GM21515 (cell line): ENCODE measurements around the gene TMEM204.
"Not testable (repeated sequence)": the region's sequence is repeated elsewhere in the genome, so short reads cannot be mapped to it uniquely, and the experiment has no call there.

Experiments used
- ATAC-seq: cut with Tn5 transposase; IDR thresholded peaks from one replicate; pipeline ENCODE4 v1.9.1; 2021; ENCODE audit not compliant: unreplicated experiment

The TMEM204 gene

GRCh38 chr16:1590366-1590765 lies 56.9 kb downstream of the TMEM204 start:
- no peak for ATAC-seq

DNA sequence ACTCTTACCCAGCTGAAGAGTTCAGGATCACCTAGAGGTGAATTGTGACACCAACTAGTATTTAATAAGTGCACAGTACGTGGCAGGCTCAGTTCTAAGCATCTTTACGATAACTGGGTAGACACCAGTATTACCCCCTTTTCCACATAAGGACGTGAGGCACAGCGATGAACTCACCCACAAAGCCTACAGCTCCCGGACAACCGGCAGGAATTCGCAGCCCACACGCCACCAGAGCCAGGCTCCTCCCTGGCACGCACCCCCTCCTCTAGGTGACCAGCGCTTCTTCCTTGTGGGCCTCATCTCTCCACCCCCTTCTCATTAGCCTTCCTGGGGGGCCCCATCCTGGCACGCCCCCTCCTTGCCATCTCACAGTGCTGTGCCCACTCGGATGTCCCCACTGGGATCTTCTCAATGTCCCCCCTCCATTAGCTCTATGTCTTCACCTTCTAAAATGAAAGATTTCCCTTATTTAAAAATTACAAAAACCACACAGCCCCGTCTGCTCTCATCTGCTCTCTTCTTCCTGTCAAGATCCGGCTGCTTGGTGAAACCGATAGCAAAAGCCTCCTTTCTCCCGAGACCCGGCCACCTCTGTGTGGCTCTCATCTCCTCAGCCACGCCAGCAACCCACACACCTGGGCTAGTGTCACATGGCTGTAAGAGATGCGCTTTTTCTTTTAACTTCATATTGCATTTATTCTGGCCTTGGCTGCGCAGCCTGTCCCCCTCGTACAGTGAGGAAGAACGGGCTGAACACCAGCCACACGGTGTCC lies 57.7 kb downstream of the TMEM204 start:
- ATAC-seq = no peak

DNA sequence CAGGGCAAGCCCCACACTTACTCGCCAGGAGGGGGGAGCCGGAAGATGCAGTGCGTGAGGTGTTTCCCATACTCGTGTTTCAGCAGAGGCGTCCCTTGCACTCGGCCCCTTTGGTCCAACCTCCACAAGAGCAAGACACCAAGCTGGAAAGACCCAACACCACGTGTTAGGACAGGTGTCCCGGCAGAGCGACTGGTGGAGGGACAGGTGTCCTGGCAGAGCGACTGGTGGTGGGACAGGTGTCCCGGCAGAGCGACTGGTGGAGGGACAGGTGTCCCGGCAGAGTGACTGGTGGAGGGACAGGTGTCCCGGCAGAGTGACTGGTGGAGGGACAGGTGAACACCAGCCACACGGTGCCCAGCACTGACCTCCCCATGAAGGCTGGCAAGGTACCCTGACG lies 59.0 kb downstream of the TMEM204 start:
- no peak for ATAC-seq

DNA sequence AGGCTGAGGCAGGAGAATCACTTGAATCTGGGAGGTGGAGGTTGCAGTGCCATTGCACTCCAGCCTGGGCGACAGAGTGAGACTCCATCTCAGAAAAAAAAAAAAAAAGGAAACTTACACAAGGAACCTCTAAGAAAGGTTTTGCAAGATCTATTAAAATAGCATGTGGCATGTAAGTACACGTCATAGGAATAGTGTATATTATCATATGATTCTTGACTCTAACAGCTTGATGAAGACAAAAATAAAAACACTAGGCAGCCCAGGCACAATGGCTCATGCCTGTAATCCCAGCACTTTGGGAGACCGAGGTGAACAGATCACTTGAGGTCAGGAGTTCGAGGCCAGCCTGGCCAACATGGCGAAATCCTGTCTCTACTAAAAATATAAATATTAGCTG lies 62.0 kb downstream of the TMEM204 start:
- not testable (repeated sequence) for ATAC-seq

- no peak for ATAC-seq
Measured at GRCh38 chr16:1596516-1596915, 63.0 kb downstream of the TMEM204 start.

DNA sequence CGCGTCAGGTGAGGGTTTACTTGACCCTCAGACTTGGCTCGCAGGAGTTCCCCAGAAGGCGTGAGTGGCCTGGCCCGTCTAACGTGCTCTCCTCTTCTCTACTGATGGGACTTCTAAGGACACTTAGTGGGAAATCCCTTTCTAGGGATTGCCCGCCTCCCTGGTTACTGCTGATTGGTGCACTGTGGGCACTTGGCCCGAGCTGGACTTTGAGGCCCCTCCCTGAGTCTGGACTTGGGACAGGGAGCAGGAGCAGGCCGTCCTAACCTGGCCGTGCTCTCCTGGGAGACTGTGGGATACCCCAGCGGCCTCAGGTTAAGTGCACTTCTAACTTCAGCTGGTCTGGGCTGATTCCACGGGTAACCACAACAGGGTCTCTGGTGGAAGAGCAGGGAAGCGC lies 63.7 kb downstream of the TMEM204 start:
- no peak for ATAC-seq

DNA sequence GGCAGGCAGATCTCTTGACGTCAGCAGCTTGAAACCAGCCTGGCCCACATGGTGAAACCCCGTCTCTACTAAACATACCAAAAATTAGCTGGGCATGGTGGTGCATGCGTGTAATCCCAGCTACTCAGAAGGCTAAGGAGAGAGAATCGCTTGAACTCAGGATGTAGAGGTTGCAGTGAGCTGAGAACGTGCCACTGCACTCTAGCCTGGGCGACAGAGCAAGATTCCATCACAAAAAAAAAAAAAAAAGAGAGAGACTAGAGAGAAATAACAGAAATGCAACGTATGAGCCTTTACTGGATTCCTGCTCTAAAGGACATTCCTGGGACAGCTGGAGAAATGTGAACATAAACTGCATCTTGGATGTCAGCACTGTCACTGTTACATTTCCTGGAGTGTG lies 67.6 kb downstream of the TMEM204 start:
- ATAC-seq = no peak

- no peak for ATAC-seq
Measured at GRCh38 chr16:1601489-1601888, 68.0 kb downstream of the TMEM204 start.

- no peak for ATAC-seq
Measured at GRCh38 chr16:1602285-1602684, 68.8 kb downstream of the TMEM204 start.
